Kidney glomerular epithelial cell (primary cell): ENCODE results near the gene CTDSP1.

Source experiments
- DNase-seq: peaks from one replicate; lab custom pipeline; 2025; lab: John Stamatoyannopoulos, UW

The CTDSP1 gene

DNA sequence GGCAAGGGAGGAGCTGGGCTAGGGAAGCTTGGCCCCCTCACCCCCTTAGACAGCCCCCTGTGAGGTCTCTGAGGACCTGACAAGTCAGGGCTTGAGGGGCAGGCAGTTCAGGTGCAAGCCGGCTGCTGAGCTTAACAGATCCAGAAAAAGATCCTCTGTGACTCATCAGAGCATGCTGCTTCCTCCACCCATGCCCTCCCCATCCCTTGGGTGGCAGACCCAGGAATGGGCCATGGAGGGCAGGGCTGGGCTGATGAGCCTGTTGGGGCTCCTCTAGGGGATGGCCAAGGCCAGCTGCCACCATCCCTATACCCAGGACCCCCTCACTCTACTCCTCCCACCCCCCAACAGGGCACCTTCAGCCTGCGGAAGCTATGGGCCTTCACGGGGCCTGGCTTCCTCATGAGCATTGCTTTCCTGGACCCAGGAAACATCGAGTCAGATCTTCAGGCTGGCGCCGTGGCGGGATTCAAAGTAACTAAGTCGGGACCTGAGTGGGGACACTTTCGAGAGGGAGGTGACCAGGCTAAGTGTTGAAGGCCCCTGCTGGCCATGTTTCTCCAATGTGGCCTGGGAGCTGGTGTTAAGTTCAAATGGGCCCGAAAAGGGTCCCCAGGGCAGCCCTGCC, 15.7 kb upstream of the CTDSP1 start:
- DNase-seq = no peak

DNA sequence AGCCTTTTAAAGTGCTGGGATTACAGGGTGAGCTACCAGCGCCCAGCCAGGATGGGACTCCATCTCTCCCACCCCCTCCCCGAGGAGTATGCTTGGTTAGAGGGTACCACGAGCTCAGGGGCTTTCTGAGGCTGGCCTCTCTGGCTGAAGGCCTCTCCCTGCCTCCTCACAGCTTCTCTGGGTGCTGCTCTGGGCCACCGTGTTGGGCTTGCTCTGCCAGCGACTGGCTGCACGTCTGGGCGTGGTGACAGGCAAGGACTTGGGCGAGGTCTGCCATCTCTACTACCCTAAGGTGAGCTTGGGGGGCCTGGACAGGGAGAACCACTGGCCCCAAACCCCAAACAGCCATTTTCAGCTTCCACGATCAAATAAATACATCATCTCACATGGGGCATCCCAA, 14.7 kb upstream of the CTDSP1 start:
- DNase-seq = no peak

- DNase-seq = no peak
Observed at GRCh38 chr2:218386505-218387368, 12.9 kb upstream of the CTDSP1 start.

- no peak for DNase-seq
Observed at GRCh38 chr2:218387369-218388194, 12.1 kb upstream of the CTDSP1 start.

DNA sequence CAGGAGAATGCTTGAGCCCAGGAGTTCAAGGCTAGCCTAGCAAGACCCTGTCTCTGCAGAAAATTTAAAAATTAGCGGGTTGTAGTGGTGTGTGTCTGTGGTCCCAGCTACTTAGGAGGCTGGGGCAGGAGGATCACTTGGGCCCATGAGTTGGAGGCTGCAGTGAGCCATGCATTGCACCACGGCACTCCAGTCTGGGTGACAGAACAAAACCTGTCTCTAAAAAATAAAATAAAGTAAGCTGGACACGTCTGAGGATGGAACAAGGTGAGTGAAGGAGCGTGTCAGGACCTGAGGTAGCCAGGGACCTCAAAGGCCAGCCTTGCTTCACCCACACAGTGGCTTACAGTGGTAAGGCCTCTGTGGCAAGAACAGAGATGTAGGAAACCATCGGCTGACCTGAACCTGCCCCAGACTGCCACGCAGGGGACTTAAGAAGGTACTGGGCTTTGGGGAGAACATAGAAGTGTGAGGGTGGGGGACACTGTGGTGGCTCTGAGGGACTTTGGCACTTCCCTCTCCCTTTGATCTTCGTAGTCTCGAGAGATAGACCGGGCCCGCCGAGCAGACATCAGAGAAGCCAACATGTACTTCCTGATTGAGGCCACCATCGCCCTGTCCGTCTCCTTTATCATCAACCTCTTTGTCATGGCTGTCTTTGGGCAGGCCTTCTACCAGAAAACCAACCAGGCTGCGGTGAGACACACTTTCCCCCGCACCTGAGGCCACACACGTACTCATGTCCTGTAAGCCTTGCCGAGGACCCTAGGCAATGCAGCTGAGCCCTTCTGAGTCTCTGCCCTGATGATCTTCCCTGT, 10.1 kb upstream of the CTDSP1 start:
- no peak for DNase-seq

GRCh38 chr2:218391202-218391601, 8.5 kb upstream of the CTDSP1 start:
- no peak for DNase-seq

GRCh38 chr2:218392459-218392858, 7.2 kb upstream of the CTDSP1 start:
- no peak for DNase-seq

DNA sequence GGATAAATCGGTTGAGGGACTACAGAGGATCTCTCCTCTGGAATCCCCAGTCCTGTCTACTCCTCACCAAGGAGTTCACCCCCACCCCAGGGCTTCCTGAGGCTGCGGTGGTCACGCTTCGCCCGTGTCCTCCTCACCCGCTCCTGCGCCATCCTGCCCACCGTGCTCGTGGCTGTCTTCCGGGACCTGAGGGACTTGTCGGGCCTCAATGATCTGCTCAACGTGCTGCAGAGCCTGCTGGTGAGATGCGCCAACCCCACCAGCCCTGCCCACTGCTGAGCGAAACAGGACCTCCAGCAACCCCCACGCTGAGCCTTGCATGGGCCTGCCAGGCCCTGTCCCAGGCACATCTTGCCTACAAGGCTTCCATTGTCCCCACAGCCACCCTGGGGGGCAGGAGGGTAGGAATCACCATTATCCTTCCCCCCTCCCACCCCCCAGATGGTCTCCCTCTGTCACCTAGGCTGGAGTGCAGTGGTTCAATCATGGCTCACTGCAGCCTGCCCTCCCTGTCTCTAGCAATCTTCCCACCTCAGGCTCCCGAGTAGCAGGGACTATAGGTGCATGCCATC, 6.7 kb upstream of the CTDSP1 start:
- no peak for DNase-seq

GRCh38 chr2:218393750-218394290, 5.8 kb upstream of the CTDSP1 start:
- no peak for DNase-seq

- no peak for DNase-seq
Observed at GRCh38 chr2:218394298-218395089, 5.2 kb upstream of the CTDSP1 start.

DNA sequence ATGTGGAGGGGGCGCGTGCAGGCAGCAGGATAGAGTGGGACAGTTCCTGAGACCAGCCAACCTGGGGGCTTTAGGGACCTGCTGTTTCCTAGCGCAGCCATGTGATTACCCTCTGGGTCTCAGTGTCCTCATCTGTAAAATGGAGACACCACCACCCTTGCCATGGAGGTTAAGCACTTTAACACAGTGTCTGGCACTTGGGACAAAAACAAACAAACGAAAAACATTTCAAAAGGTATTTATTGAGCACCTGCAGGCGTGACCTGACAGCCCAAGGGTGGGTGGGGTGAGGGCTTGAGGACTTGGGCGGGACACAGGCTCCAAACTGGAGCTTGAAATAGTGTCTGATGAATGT, 4.6 kb upstream of the CTDSP1 start:
- no peak for DNase-seq

DNA sequence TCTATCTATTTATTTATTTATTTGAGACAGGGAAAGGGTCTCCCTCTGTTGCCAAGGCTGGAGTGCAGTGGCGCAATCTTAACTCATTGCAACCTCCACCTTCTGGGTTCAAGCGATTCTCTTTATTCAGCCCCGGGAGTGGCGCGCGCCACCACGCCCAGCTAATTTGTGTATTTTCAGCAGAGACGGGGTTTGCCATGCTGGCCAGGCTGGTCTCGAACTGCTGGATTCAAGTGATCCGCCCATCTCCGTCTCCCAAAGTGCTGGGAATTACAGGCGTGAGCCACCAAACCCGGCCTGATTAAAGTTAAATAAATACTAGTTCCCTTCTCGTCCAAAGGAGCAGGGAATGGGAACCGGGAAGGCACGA, 4.2 kb upstream of the CTDSP1 start:
- DNase-seq = no peak

- peak; percentile 89 for DNase-seq
Observed at GRCh38 chr2:218395826-218396687, 3.6 kb upstream of the CTDSP1 start.

GRCh38 chr2:218396688-218397462, 2.8 kb upstream of the CTDSP1 start:
- DNase-seq = no peak

DNA sequence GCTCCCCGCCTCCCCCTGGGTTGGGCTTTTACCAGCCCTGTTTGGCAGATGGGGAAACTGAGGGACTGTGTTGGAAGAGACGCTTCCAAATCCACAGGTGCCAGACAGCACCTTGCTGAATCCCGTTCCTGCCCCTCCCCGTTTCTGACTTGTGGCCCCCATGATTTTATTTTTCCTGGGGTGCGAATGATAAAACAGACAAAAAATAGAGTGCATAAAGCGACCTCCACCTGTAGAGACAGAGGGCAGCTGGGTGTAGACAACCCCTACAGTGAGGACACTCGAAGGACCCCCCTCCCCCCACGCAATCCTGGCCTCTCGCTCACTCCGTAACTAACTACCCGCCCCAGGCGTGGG, 2.2 kb upstream of the CTDSP1 start:
- DNase-seq = no peak

GRCh38 chr2:218397820-218398436, 1.7 kb upstream of the CTDSP1 start:
- DNase-seq = peak; percentile 36

DNA sequence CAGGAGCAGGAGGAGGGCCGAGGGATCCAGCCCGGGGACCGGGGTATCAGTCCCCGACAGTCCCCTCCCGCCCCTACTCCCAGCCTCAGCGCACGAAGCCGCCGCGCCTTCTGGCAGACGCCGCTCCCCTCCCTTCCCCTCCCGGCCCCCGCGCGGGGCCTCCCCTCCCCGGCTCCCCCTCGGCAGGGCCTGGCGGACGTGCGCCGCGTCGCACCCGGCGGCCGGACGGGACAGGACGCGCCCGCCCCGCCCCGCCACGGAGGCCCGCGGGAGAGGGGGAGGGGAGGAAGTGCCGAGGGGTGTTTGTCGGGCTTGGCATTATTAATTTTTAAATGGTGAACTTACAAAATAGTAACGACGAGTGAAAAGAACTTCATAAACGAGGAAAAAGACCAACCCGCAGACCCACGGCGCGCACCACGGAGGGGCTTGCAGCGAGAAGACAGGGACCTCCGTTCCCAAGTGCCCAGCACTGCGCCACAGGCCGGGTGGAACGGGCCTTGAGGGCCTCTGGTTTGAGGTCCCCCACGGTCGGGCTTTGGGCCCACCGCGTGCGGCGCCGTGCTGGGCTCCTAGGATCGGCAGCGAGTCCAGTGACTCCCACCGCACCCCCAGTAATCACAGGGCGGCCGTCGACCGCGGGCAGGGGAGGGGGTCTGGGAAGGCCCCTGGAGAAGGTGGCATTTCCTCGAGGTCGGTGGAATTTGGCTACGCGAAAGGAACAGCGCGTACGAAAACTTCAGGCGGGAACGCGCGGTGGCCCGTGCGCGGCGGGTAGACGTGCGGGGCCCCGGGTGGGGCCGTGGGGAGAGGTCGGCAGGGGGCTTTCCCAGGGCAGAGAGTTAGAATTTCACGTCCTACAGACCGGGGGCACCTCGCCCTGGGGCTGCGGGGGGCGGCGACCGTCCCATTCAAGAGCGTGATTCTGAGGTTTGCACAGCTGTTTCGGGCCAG, 954 bp upstream of the CTDSP1 start:
- DNase-seq = no peak
